ENCODE measurements around the gene TEF.

DNA sequence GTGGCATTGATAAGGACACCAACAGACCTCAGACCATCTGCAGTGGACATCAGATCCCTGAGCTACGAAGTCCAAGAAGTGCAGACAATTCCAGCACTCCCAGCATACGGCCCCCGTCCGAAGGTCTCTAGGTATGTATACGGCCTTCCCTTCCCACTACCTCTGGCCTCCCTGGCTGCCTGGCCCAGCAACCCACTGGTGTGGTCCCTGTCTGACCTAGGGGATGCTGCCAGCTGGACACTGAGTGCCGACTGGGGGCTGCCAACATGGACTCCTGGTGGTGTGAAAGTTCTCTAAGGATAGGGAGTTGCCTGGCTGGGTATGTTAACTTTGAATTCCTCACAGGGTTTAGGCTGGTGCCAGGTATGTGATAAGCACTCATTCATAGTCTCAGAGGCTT lies 17.5 kb upstream of the TEF start:
- TF ChIP-seq POLR2A (IDR thresholded peaks at IDR 0.05), result no peak
- TF ChIP-seq, protein P1, sequence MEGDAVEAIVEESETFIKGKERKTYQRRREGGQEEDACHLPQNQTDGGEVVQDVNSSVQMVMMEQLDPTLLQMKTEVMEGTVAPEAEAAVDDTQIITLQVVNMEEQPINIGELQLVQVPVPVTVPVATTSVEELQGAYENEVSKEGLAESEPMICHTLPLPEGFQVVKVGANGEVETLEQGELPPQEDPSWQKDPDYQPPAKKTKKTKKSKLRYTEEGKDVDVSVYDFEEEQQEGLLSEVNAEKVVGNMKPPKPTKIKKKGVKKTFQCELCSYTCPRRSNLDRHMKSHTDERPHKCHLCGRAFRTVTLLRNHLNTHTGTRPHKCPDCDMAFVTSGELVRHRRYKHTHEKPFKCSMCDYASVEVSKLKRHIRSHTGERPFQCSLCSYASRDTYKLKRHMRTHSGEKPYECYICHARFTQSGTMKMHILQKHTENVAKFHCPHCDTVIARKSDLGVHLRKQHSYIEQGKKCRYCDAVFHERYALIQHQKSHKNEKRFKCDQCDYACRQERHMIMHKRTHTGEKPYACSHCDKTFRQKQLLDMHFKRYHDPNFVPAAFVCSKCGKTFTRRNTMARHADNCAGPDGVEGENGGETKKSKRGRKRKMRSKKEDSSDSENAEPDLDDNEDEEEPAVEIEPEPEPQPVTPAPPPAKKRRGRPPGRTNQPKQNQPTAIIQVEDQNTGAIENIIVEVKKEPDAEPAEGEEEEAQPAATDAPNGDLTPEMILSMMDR (IDR thresholded peaks at IDR 0.05), result no peak

Data from thyroid gland (tissue), 4 donors.